CD4-positive, CD25-positive, alpha-beta regulatory T cell (primary cell): ENCODE results near the gene SLC27A6. TPM values are rescaled to one million over a fixed set of nuclear protein-coding genes. Genes with fewer than 3 reads are reported as not detected.

ENCODE experiments used
- ATAC-seq, 2 donors: fragments of 150-1000 bp; cut with Tn5 transposase; one replicate each; pipeline ENCODE4 v1.10.0; 2021; ENCODE audit warnings: low read depth in 2 of 2, moderate number of reproducible peaks in 2 of 2, moderate library complexity in 1 of 2
- DNase-seq, 3 donors: peaks; one replicate each; pipeline versions ENCODE4 v3.0.0 to v3.0.0-alpha.2; 2012 to 2022; ENCODE audit warnings: mixed read lengths in 1 of 3
- H3K27ac ChIP-seq: one replicate; pipeline ENCODE4 v1.7.0; 2013; ENCODE audit warnings: mild to moderate bottlenecking, low read length; ENCODE audit not compliant: insufficient read depth, poor library complexity, severe bottlenecking
- H3K27me3 ChIP-seq: one replicate; pipeline ENCODE4 v1.7.0; 2013; ENCODE audit warnings: low read length; ENCODE audit not compliant: control insufficient read depth, insufficient read depth
- H3K36me3 ChIP-seq: one replicate; pipeline ENCODE4 v1.7.0; 2013; ENCODE audit warnings: mild to moderate bottlenecking, low read length, moderate library complexity; ENCODE audit not compliant: control insufficient read depth, insufficient read depth
- H3K4me1 ChIP-seq: 2 replicates; pipeline ENCODE4 v1.7.0; 2013; ENCODE audit warnings: mild to moderate bottlenecking, low read length; ENCODE audit not compliant: insufficient read depth, control insufficient read depth, poor library complexity, severe bottlenecking
- H3K4me3 ChIP-seq: one replicate; pipeline ENCODE4 v1.7.0; 2013; ENCODE audit warnings: low read depth, mild to moderate bottlenecking, low read length, moderate library complexity
- H3K9me3 ChIP-seq, 2 experiments: 1 replicate in 1 of 2; 2 replicates in 1 of 2; pipeline ENCODE4 v1.7.0; 2013; ENCODE audit warnings: low read length in 2 of 2, mild to moderate bottlenecking in 1 of 2, moderate library complexity in 1 of 2; ENCODE audit not compliant: control insufficient read depth in 2 of 2
- H3K27ac Mint-ChIP-seq, 3 donors: one replicate each; pipeline ENCODE4 v1.8.0; 2020 to 2022; ENCODE audit warnings: mild to moderate bottlenecking in 3 of 3, mixed read lengths in 3 of 3, moderate library complexity in 2 of 3
- H3K27me3 Mint-ChIP-seq: one replicate; pipeline ENCODE4 v1.8.0; 2022; ENCODE audit warnings: mild to moderate bottlenecking, mixed read lengths
- H3K36me3 Mint-ChIP-seq: one replicate; pipeline ENCODE4 v1.8.0; 2020; ENCODE audit warnings: mixed read lengths
- H3K4me1 Mint-ChIP-seq, 4 donors: one replicate each; pipeline ENCODE4 v1.8.0; 2020 to 2022; ENCODE audit warnings: mixed read lengths in 4 of 4, mild to moderate bottlenecking in 1 of 4
- H3K4me3 Mint-ChIP-seq, 4 donors: one replicate each; pipeline ENCODE4 v1.8.0; 2020 to 2022; ENCODE audit warnings: mild to moderate bottlenecking in 4 of 4, mixed read lengths in 4 of 4, moderate library complexity in 3 of 4
- H3K9me3 Mint-ChIP-seq, 7 donors: one replicate each; pipeline ENCODE4 v1.8.0; 2020 to 2022; ENCODE audit warnings: mixed read lengths in 7 of 7, mild to moderate bottlenecking in 3 of 7, moderate library complexity in 2 of 7
- polyA plus RNA-seq, 4 donors: library from polyadenylated mRNA; unstranded; fragments of 300-500 nt; fragmentation: Illumina TruSeq; gene quantifications; one replicate each; pipeline ENCODE4 v1.2.3, GENCODE V29; 2021
- total RNA-seq: library from RNA; stranded (reverse); gene quantifications from one replicate; pipeline ENCODE4 v1.2.3, GENCODE V29; 2022

Gene SLC27A6
- total and polyA plus RNA-seq, 5 donors from 2014 or later: not detected

DNA sequence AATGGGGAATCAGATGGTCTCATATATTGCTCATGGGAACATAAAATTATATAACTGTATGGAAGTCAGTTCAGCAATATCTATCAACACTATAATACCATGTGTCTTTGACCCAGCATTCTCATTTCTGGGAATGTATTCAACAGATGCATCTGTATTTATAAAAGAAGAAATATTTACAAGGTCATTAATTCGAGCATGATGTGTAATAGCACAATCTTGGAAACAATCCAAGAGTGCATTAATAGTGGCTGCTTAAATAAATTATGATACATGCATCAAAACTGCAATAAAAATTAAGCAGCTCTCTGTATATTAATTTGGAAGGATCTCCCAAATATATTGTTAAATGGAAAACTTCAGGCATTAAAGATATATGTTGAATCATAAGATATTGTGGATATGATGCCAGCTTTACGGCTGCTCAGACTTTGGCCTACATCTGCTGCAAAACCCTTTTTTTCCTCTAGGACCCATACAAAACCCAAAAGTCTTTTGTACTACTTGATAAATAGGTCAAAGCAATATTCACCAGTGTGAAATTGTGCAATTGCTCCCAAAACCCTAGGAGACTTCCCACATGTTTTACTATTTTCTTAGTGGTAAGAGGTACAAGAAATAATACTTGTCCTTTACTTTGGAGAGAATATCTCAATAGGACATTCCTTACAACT, 84.0 kb downstream of the SLC27A6 start:
- H3K36me3 Mint-ChIP-seq: no peaks in the 10 kb centered on the region
- H3K9me3 Mint-ChIP-seq: peaks cover 2 to 13% (median 6%) of the 10 kb centered on the region in 7 donors
- H3K4me1 Mint-ChIP-seq: no peaks in the 10 kb centered on the region
- Histone ChIP-seq H3K4me3 (no peak overlapping the region), H3K27ac (no peak overlapping the region), H3K27me3 (no peaks in the 10 kb centered on the region), H3K9me3 (peaks cover 0 to 3% of the 10 kb centered on the region in 2 experiments), H3K4me1 (no peaks in the 10 kb centered on the region), H3K36me3 (no peaks in the 10 kb centered on the region)
- H3K27me3 Mint-ChIP-seq: no peaks in the 10 kb centered on the region
- no peak overlapping the region for H3K27ac Mint-ChIP-seq
- DNase-seq: no peak
- ATAC-seq: no peak
- no peak overlapping the region for H3K4me3 Mint-ChIP-seq

DNA sequence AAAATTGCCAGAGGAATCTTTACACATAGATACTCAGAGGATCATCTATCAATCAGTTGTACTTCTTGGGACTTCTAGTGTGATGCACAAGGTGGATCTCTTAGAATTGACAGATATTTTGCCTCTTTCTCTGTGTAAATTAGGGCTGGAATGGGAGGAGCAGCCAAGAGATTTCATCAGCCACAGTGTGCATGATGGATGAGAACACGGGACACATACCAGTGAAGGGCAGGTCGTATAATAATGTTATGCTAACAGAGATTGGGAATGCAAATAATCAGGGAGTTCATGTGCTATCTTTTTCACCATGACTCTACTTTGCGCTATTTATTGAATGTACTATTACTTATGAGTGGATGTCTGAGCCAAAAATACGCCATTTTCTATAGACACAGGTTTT, 86.0 kb downstream of the SLC27A6 start:
- Histone ChIP-seq H3K27ac (no peak overlapping the region), H3K27me3 (no peaks in the 10 kb centered on the region), H3K36me3 (no peaks in the 10 kb centered on the region), H3K9me3 (no peaks in the 10 kb centered on the region), H3K4me1 (no peaks in the 10 kb centered on the region), H3K4me3 (no peak overlapping the region)
- H3K27ac Mint-ChIP-seq: no peak overlapping the region
- no peaks in the 10 kb centered on the region for H3K4me1 Mint-ChIP-seq
- H3K9me3 Mint-ChIP-seq: peaks cover 0 to 2% (median 0%) of the 10 kb centered on the region in 7 donors
- DNase-seq: no peak
- no peaks in the 10 kb centered on the region for H3K27me3 Mint-ChIP-seq
- no peaks in the 10 kb centered on the region for H3K36me3 Mint-ChIP-seq
- H3K4me3 Mint-ChIP-seq: no peak overlapping the region
- ATAC-seq: no peak

DNA sequence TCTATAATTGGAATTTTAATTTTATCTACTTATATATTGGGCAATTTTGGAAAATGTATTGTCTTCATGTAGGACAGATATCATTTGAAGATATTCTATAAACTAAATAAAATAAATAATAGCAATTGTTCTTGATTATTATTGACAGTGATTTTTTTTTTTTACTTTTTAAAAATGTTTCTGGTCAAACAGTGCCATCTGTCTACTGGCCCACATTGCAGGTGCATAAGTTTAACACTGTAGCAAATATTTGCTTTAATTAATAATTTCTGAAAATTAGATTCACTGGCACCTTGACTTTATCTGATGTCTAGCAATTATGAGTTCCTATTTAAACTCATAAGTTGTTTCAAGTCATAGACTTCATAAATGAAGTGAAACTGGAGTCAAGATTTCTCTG, 88.2 kb downstream of the SLC27A6 start:
- Mint-ChIP-seq H3K9me3 (peaks cover 0 to 4% (median 2%) of the 10 kb centered on the region in 7 donors), H3K27ac (no peak overlapping the region), H3K27me3 (peaks cover 5% of the 10 kb centered on the region), H3K4me1 (no peaks in the 10 kb centered on the region), H3K36me3 (no peaks in the 10 kb centered on the region), H3K4me3 (no peak overlapping the region)
- Histone ChIP-seq H3K36me3 (no peaks in the 10 kb centered on the region), H3K4me3 (no peak overlapping the region), H3K27me3 (no peaks in the 10 kb centered on the region), H3K27ac (no peak overlapping the region), H3K9me3 (no peaks in the 10 kb centered on the region), H3K4me1 (no peaks in the 10 kb centered on the region)
- no peak for ATAC-seq
- no peak for DNase-seq

DNA sequence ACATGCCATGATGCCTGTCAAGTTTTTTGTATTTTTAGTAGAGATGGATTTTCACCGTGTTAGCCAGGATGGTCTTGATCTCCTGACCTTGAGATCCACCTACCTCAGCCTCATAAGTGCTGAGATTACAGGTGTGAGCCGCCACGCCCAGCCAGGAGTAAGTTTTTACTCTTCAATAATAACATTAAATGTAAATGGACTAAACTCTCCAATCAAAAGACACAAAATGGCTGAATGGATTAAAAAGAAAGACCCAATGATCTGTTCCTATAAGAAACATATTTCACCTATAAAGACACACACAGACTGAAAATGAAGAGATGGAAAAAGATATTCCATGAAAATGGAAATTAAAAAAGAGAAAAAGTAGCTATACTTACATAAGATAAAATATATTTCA, 92.0 kb downstream of the SLC27A6 start:
- Mint-ChIP-seq H3K27me3 (peaks cover 19% of the 10 kb centered on the region), H3K4me1 (no peaks in the 10 kb centered on the region), H3K9me3 (peaks cover 0 to 4% (median 2%) of the 10 kb centered on the region in 7 donors), H3K36me3 (no peaks in the 10 kb centered on the region), H3K4me3 (no peak overlapping the region), H3K27ac (no peak overlapping the region)
- DNase-seq (no peak), ATAC-seq (no peak)
- Histone ChIP-seq H3K4me1 (no peaks in the 10 kb centered on the region), H3K27ac (no peak overlapping the region), H3K36me3 (no peaks in the 10 kb centered on the region), H3K4me3 (no peak overlapping the region), H3K27me3 (peaks cover 2% of the 10 kb centered on the region), H3K9me3 (no peaks in the 10 kb centered on the region)

DNA sequence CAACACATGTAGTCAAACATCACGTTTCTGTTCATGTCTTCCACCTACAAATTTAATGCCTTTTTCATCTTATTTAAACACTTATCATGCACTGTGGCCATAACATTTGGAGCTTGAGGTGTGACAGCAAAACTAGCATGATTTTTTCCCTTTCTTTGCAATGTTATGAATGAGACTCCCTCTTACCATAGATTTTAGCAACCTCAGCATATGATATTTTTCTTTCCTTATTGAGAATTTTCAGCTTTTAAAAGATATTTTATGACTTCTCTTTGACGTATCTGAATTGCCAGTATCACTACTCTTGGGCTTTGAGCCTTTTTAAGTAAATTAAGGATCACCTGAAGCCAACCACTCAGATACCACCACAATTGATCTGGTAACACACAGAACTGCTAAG, 96.6 kb downstream of the SLC27A6 start:
- DNase-seq: no peak
- Mint-ChIP-seq H3K9me3 (peaks cover 0 to 3% (median 0%) of the 10 kb centered on the region in 7 donors), H3K27ac (no peak overlapping the region), H3K4me3 (no peak overlapping the region), H3K27me3 (peaks cover 25% of the 10 kb centered on the region), H3K4me1 (no peaks in the 10 kb centered on the region), H3K36me3 (no peaks in the 10 kb centered on the region)
- no peak for ATAC-seq
- H3K36me3 ChIP-seq: no peaks in the 10 kb centered on the region
- H3K9me3 ChIP-seq: no peaks in the 10 kb centered on the region
- no peak overlapping the region for H3K4me3 ChIP-seq
- no peak overlapping the region for H3K27ac ChIP-seq
- no peaks in the 10 kb centered on the region for H3K4me1 ChIP-seq
- H3K27me3 ChIP-seq: peaks cover 2% of the 10 kb centered on the region

DNA sequence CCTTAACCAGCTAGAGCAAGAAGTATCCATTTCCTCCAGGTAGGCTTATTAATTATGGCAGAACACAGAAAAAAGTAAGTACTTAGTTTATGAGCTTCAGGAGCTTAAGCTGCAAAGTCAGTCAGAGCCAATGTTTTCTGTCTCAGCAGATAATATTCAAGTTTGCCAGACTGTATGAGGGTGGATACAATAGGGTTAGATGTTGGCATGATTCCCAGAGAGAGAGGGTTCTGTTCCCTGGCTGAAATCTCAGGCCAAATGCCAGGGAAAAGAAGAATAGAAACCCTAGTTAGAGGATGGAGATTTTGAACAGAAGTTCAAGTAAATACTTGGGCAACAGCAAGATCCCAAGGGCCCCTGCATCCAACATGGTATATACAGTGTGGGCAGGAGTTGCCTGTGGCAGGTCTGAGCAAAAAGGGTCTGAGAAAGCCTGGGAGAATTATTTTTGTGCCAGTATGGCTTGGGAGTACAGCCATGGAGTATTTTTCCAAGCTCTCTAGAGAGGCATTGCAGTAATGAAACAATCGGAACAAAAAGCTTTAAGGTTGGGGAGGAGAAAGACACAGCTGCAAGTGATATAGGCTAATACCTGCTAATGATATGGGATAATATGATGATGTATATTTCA, 98.3 kb downstream of the SLC27A6 start:
- Histone ChIP-seq H3K4me3 (no peak overlapping the region), H3K27ac (no peak overlapping the region), H3K4me1 (no peaks in the 10 kb centered on the region), H3K36me3 (no peaks in the 10 kb centered on the region), H3K27me3 (peaks cover 5% of the 10 kb centered on the region), H3K9me3 (no peaks in the 10 kb centered on the region)
- peaks cover 0 to 3% (median 0%) of the 10 kb centered on the region in 7 donors for H3K9me3 Mint-ChIP-seq
- H3K4me3 Mint-ChIP-seq: no peak overlapping the region
- H3K27me3 Mint-ChIP-seq: peaks cover 19% of the 10 kb centered on the region
- DNase-seq: no peak
- H3K27ac Mint-ChIP-seq: no peak overlapping the region
- no peaks in the 10 kb centered on the region for H3K4me1 Mint-ChIP-seq
- H3K36me3 Mint-ChIP-seq: no peaks in the 10 kb centered on the region
- ATAC-seq: no peak

DNA sequence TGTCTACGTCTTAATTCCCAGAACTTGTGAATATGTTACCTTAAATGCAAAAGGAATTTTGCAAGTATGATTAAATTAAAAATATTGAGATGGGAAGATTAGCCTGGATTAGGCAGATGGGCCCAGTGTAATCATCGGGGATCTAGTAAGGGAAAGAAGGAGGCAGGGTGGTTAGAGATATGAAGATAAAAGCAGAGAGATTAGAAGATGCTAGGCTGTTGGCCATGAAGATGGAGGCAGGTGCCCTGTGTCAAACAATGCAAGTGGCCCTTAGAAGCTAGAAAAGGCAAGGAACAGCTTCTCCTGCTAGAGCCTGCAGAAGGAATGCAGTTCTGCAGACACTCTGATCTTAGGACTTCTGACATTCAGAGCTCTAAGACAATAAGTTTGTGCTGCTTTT, 100.4 kb downstream of the SLC27A6 start:
- no peaks in the 10 kb centered on the region for H3K4me1 Mint-ChIP-seq
- Histone ChIP-seq H3K36me3 (no peaks in the 10 kb centered on the region), H3K4me1 (no peaks in the 10 kb centered on the region), H3K9me3 (no peaks in the 10 kb centered on the region), H3K27me3 (peaks cover 5% of the 10 kb centered on the region), H3K4me3 (no peak overlapping the region), H3K27ac (no peak overlapping the region)
- ATAC-seq (no peak), DNase-seq (no peak)
- no peaks in the 10 kb centered on the region for H3K36me3 Mint-ChIP-seq
- H3K4me3 Mint-ChIP-seq: no peak overlapping the region
- no peak overlapping the region for H3K27ac Mint-ChIP-seq
- peaks cover 20% of the 10 kb centered on the region for H3K27me3 Mint-ChIP-seq
- peaks cover 0 to 3% (median 0%) of the 10 kb centered on the region in 7 donors for H3K9me3 Mint-ChIP-seq

DNA sequence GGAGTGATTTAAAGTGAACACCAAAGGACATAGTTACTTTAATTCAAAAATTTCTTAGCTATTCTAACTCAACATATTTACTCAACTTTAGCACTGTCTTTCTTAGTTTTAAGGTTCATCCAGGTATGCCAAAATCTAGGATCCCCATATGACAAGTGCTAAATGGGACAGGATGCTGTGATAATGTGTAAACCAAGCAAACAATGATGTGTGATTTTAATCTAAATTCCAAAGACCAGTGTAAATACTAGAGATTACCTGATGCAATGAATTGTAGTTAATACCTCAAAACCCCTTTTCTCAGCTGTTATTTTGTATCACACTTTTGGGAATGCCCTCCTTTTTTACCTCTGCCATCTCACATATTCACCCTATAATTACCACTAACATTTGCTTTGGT, 102.5 kb downstream of the SLC27A6 start:
- Mint-ChIP-seq H3K4me3 (no peak overlapping the region), H3K27ac (no peak overlapping the region), H3K36me3 (no peaks in the 10 kb centered on the region), H3K4me1 (no peaks in the 10 kb centered on the region), H3K27me3 (peaks cover 16% of the 10 kb centered on the region), H3K9me3 (peaks cover 0 to 3% (median 0%) of the 10 kb centered on the region in 7 donors)
- no peaks in the 10 kb centered on the region for H3K9me3 ChIP-seq
- no peak for DNase-seq
- no peak overlapping the region for H3K27ac ChIP-seq
- ATAC-seq: no peak
- H3K4me3 ChIP-seq: no peak overlapping the region
- no peaks in the 10 kb centered on the region for H3K36me3 ChIP-seq
- H3K27me3 ChIP-seq: peaks cover 3% of the 10 kb centered on the region
- no peaks in the 10 kb centered on the region for H3K4me1 ChIP-seq
